Activated naive CD4-positive, alpha-beta T cell treated with Interleukin-2 at 50 U/mL for 16 hours (primary cell): ENCODE results near the gene GSTM5.
A peak's percentile ranks its signal among the peaks of the same experiment; 100 is the strongest.
"Not testable (repeated sequence)": the region's sequence is repeated elsewhere in the genome, so short reads cannot be mapped to it uniquely, and the experiment has no call there.

Source experiments
- DNase-seq: peaks from one replicate; pipeline ENCODE4 v3.0.0-alpha.2; 2020

GSTM5 gene

GRCh38 chr1:109732390-109732881, 20.4 kb downstream of the GSTM5 start:
- no peak for DNase-seq

DNA sequence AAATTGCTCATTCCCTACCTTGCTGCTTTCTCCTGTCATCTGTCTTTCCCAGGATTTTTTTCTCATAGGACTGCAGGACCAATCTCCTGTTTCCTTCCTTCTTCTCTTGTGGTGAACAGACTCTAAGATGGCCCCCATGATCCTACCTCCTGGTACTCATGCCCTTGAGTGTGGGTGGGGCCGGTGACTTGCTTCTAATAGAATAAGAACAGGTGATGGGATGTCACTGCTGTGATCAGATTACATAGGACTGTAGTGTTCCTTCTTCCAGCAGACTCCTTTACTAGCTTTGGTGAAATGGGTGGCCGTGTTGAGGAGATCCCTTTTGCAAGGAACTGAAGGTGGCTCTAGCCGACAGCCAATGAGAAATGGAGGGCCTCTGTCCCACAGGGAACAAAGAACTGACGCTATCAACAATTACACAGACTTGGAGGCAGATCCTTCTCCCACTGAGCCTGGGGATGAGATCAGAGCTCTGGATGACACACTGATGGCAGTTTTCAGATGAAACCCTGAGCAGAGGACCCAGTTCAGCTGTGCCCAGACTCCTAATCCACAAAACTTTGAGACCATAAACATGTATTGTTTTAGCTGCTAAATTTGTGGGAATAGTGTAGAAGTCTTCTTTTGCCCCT, 21.3 kb downstream of the GSTM5 start:
- no peak for DNase-seq

DNA sequence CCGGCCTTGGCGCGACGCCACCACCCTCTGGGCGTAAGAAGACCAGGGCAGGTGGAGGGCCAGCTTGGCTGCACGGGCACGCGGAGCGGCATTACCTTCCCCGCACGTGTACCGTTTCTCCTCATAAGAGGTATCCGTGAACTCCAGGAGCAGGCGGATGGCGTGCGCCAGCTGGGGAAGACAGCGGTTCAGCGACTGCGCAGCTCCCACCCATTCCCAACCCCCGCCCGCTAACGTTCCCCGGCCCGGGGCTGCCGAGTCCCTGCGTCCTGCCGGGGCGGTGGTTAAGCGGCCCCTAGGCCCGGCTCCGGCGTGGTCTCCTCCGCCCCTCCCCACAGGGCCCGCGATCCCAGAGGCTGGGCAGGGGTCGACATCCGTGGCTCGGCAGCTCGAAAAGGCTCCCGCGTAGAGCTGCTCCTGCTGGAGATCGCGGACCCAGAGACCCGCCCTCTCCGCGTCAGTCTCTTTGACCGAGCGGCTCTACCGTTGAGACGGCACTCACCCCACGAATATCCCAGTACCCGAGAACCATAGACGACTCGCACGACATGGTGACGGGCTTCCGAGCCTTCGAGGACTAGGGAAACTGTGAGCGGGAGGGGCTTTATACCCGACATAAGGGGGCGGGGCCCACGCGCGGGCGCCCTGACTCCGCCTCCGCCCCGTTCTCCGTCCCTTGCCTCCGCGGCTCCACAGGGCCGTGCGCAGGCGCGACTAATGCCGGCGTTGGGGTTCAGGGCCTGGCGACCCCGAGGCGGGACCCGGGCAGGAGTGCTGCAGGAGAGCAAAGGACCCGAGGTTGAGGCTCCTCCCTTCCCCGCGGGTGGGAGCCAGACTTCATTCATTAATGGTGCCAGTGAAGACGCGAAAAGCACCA, 27.9 kb downstream of the GSTM5 start:
- peak; percentile 83 for DNase-seq

DNA sequence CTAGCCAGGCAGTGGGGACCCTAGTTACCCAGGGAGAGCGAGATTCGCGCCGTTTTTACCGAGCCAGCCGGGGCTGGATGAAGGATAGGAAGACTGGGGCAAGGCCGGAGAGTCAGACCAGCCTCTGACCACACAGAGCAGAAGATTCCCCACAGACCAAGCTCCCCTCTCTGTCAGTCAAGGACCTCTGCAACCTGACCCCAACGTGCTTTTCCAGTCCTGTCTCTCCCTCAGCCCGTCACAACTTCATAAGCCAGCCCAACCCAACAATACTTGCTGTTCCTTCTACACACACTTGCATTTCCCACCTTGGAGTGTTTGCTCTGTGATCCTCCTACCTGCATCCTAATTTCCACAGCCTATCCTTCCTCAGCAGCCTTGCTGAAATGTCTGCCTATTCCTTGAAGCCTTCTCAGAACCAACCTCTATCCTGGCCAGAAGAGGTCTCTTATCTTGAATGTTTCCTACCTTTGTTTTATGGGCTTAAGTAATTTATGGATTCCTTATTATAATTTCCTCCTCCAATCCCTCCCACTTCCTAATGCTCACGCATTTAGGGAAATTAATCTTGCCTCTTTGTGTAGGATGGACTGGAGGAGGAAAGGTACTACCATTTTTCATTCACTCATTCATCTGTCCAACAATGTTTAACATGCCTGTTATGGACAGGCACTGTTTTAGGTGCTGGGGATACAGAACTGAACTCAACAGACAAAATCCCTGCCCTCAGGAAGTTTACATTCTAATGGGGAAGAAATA, 28.7 kb downstream of the GSTM5 start, which contains the start of gene GSTM3:
Gene GSTM3, minus strand, starts transcription at position 424 of the 759 bp plus-strand sequence. CDS start 751 bp downstream, outside the sequence.
- DNase-seq = no peak

GRCh38 chr1:109748311-109748710, 36.3 kb downstream of the GSTM5 start:
- DNase-seq = not testable (repeated sequence)

GRCh38 chr1:109749221-109749620, 37.2 kb downstream of the GSTM5 start:
- DNase-seq = no peak

- no peak for DNase-seq
These were observed 38.3 kb downstream of the GSTM5 start for GRCh38 chr1:109750241-109750882.

- DNase-seq = no peak
These were observed 38.9 kb downstream of the GSTM5 start for GRCh38 chr1:109750920-109751319.

DNA sequence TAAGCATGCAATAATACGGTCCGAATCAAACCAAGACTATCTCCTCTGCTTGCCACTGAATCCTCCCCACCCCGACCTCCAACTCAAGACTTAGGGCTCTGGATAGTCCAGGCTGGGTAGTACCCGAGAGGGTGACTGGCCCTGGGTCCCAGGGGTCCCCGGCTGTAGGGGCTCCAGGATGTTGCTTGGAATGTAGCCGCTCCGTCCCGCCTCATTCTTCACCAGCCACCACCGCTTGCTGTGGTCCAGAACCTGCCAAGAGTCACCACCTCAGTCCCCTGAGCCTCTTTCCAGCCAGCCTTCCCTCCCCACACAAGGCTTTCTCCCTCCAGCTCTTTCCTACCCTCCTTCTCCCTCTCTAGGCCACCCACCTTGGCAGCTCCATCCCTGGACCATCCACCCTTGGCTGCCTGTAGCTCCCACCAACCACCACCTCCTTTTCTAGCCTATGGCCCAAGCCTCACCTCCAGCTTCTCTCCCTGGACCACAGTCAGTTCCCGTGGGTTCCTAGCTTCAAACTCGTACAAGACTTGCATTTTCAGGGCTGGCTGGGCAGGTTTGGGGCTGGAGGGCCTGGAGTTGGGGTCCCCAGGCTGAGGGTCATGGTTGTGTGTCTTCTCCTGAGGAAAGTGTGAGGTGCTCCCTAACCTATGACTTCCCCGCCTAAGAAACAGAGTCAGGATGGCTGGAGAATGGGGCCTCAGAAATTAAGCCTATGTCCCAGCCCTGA, 39.6 kb downstream of the GSTM5 start:
- DNase-seq = no peak

GRCh38 chr1:109754738-109755137, 42.7 kb downstream of the GSTM5 start:
- DNase-seq = no peak

GRCh38 chr1:109756325-109756724, 44.3 kb downstream of the GSTM5 start:
- not testable (repeated sequence) for DNase-seq

- no peak for DNase-seq
These were observed 44.9 kb downstream of the GSTM5 start for GRCh38 chr1:109756848-109757521.

DNA sequence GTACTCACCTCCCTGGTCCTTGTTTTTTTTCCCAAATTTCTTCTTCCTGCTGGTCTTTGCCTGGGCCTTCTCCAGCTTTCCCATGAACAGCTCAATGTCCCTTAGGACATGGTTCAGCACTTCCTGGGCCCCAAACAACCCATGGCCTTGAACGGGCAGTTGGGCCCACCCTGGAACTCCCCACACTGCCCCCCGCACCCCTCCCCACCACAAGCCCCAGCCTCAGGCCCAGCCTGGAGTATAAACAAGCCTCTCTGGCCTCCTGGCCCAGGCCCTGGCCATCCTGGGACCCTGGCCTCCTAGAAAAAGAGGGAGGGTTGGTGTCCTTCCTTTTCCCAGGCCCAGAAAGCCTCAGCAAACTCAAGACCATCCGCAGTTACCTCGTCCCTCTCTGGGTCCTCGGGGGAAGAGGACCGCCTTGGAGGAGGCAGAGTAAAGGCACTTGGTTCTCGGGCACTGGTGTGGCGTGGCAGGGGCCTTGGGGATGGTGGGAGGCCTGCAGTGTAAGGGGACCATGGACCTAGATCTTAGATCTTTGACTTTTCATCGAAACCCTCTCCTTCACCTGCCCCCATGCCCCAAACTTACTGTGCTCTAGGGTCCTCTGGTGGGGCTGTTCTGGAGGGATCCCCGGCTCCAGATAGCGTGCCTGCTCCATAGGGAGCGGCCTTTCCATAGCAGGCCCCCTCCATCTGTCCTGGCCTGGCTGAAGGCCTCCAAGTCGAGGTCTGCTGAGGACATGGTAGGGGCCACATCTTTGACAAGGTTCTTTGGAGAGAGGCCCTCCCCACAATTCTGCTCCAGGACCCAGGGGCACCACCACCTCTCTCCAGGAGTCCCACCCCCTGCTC, 46.1 kb downstream of the GSTM5 start:
- DNase-seq = no peak

DNA sequence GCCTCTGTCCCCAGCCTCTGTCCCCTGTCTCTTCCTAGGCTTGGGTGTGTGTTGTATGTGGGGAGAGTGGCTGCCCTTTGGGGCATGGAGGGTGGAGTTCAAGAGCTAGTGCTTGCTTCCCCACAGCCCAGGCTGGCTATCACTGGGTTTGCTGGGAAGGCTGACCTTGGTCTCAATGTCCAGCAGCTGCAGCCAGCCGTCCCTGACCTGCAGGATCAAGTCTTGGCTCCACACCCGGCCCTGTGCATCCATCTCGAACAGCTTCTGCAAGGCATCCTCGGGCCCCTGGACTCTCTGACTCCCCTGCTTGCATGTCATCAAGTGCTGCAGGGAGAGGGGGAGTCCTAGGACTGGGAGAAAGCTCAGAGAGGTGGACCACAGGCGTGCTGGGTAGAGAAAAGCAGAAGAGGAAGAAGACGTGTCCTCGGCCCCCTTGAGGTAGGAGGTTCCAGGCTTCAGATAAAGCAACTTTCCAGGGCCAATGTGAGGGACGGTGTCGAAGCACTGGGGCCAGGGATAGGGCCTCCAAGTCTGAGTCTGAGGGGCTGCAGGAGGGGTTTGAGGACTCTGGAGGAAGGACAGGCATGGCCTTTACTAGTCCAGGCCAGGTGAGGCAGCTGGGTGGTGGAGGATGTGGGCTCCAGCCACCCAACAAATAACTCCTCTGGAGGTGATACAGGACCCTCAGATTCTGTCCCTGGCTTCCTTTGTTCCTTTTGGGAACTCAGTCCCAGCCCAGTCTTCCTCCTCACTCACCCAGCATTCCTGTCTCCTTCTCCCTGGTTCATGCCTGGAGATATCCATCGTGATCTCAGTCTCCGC, 47.7 kb downstream of the GSTM5 start:
- DNase-seq = no peak

DNA sequence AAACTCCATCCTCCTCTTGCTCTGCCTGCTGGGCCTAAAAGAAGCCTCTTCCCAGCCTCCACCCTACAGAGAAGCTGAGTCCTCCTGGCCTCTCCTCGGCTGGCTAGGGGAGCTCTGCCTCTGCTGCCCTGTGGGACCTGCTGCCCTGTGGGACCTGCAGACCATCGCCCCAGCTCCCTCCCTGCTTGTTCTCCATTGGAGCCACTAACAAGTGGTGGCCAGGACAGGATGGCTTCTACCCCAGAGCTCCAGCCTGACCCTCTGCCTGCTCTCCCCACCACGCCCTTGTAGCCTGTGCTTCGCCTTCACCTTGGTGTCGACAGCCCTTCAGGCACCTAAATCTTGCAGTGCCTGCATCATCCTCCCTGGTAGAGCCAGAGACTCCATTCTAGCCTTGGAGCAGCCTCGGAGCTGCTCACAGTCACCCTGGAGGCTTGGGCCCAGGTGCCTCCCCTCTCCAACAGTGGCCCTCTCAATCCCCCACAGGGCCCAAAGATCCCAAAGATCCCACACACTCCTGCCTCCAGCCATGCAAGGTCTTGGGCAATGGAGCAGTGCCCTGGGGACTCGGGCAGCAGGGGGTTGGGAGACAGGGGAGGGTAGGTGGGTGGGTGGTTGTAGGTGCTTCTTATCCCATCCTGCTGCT, 48.7 kb downstream of the GSTM5 start:
- no peak for DNase-seq

GRCh38 chr1:109761227-109762038, 49.4 kb downstream of the GSTM5 start:
- peak; percentile 0 for DNase-seq

DNA sequence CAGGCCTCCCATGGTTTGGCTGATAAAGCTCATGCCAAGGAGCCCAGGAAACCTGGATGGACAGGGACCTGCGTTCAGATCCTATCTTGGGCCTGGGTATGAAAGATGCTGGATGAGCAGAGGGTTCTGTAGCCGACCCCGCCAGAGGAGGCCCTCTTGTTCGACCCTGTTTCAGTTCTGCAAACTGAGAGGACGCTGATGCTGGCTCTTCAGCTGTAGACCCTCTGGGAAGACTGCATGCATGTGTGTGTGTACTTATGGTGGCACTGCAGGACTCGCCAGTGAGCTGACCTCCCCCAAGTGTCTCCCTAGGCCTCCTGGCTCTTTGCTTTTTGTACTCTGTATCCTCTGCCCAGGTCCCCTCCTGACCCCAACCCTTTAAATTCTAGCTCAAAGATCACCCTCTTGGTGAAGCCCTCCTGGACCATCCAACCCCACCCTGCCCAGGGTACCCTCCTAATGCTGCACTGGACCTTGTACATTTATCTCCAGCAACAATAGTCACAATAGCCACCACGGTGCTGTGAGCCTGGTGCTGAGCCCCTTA, 50.1 kb downstream of the GSTM5 start:
- DNase-seq = no peak
